D721Med (cell line): ENCODE data around the gene CC2D1A.

Source experiments
- DNase-seq: peaks from one replicate; pipeline ENCODE4 v3.0.0; 2011; ENCODE audit warnings: low spot score; ENCODE audit not compliant: insufficient read length
- FAIRE-seq: peaks from 2 replicates; lab custom pipeline; 2011; peaks lifted over from hg19 to GRCh38; lab: Jason Lieb, UNC
- CTCF ChIP-seq: IDR thresholded peaks from 2 replicates; pipeline ENCODE4 v1.5.1; 2012; ENCODE audit warnings: mild to moderate bottlenecking, control low read depth; ENCODE audit not compliant: insufficient read depth; ENCODE audit errors: missing control alignments

The CC2D1A gene

GRCh38 chr19:13976446-13976845 is 70.4 kb downstream of the CC2D1A start:
- FAIRE-seq (no peak), DNase-seq (no peak)
- no peak for TF ChIP-seq CTCF

DNA sequence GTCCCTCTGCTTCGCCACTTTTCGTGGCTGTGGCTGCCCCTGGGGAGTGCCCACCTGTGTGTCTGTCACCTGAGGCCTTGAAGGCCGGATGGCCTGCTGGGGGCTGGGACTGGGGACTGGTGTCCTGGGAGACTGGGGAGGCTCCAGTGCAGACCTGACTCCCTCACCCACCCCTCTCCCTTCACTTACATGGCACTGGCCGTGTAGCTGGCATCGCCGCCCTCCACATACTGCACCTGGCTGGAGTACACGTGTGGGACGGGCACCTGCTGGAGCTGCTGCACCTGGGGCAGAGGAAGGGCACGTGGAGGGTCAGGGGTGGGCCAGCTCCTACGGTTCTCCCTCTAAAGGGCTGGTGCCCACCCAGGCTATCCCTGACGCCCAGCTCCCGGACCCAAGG is 71.8 kb downstream of the CC2D1A start:
- TF ChIP-seq CTCF = no peak
- no peak for DNase-seq
- FAIRE-seq = no peak

- FAIRE-seq = no peak
- TF ChIP-seq CTCF = no peak
Measured at GRCh38 chr19:13978351-13979243, 72.6 kb downstream of the CC2D1A start.

DNA sequence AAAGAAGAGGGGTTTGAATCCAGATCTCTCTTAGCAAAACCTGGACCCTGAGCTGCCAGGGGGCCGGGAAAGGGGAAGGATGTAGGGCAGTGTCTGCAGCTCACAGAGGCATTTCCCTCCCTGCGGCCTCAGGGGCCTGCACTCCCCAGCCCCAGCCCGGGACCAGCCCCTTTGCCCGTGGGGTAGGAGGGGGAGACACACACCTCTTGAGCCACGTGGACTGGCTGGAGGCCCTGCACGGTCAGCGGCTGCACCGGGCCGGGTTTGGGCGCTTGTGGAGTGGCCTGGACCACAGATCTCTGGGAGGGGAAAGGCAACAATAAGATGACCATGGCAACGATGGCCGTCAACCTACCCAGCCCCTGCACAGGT is 73.2 kb downstream of the CC2D1A start:
- DNase-seq (no peak), FAIRE-seq (no peak)
- TF ChIP-seq CTCF = no peak

More at GRCh38 chr19:13978351-13979243, 72.6 kb downstream of the CC2D1A start:
- DNase-seq = no peak

- FAIRE-seq = no peak
- no peak for DNase-seq
- no peak for TF ChIP-seq CTCF
Measured at GRCh38 chr19:13979686-13980085, 73.7 kb downstream of the CC2D1A start.

- no peak for FAIRE-seq
- TF ChIP-seq CTCF = no peak
Measured at GRCh38 chr19:13980340-13980739, 74.3 kb downstream of the CC2D1A start.

More at GRCh38 chr19:13980340-13980739, 74.3 kb downstream of the CC2D1A start:
- DNase-seq = no peak
